H1 (cell line): Measurements from ENCODE around the gene CUEDC1. TPM values are rescaled to one million over a fixed set of nuclear protein-coding genes. Genes with fewer than 3 reads are reported as not detected.

ENCODE experiments used
- CTCF ChIA-PET: fragments of 300-600 bp; sonication (Branson Sonifier 250); formaldehyde crosslinking; loops from one replicate; lab custom pipeline; 2021; ENCODE audit not compliant: partially characterized antibody; lab: Charles Lee
- POLR2A ChIA-PET: fragments of 300-600 bp; sonication (Branson Sonifier 250); formaldehyde crosslinking; loops from one replicate; lab custom pipeline; 2021; ENCODE audit warnings: inconsistent platforms; ENCODE audit not compliant: partially characterized antibody; lab: Charles Lee
- DNase-seq, 2 experiments: peaks; one replicate each; pipeline versions ENCODE4 v3.0.0 to v3.0.0-alpha.2; 2010 to 2022; ENCODE audit warnings: low spot score in 2 of 2, low read depth in 1 of 2, mixed read lengths in 1 of 2
- FAIRE-seq: peaks from 2 replicates; lab custom pipeline; 2011; peaks lifted over from hg19 to GRCh38; lab: Jason Lieb, UNC
- H2AFZ ChIP-seq: 2 replicates; pipeline ENCODE4 v1.8.1; 2012; ENCODE audit warnings: low read length, inconsistent platforms
- H2AK5ac ChIP-seq: 2 replicates; pipeline ENCODE4 v1.6.1; 2013; ENCODE audit warnings: low read depth, low read length
- H2BK120ac ChIP-seq: replicated peaks from 2 replicates; pipeline ENCODE3; 2013; ENCODE audit warnings: low read depth, low read length, inconsistent platforms
- H2BK12ac ChIP-seq: 2 replicates; pipeline ENCODE4 v1.6.1; 2013; ENCODE audit warnings: low read depth, low read length
- H2BK15ac ChIP-seq: 2 replicates; pipeline ENCODE4 v1.6.1; 2013; ENCODE audit warnings: low read length
- H2BK20ac ChIP-seq: 2 replicates; pipeline ENCODE4 v1.6.1; 2013; ENCODE audit warnings: low read length
- H2BK5ac ChIP-seq: 2 replicates; pipeline ENCODE4 v1.6.1; 2013; ENCODE audit warnings: low read depth, low read length
- H3K14ac ChIP-seq: 2 replicates; pipeline ENCODE4 v1.6.1; 2013; ENCODE audit warnings: inconsistent platforms; ENCODE audit not compliant: insufficient read length
- H3K18ac ChIP-seq: 2 replicates; pipeline ENCODE4 v1.6.1; 2013; ENCODE audit warnings: low read length; ENCODE audit errors: extremely low read depth
- H3K23ac ChIP-seq: 2 replicates; pipeline ENCODE4 v1.6.1; 2013; ENCODE audit warnings: inconsistent platforms; ENCODE audit not compliant: insufficient read length
- H3K23me2 ChIP-seq: 2 replicates; pipeline ENCODE4 v1.6.1; 2013; ENCODE audit warnings: low read depth, low read length
- H3K27ac ChIP-seq: 2 replicates; pipeline ENCODE4 v1.6.1; 2011; ENCODE audit warnings: low read depth, low read length, inconsistent platforms
- H3K27me3 ChIP-seq, 4 experiments: replicated peaks in 1 of 4; 1 replicate in 1 of 4; 2 replicates in 3 of 4; pipeline versions ENCODE4 v1.6.1 to v1.8.1; 2011 to 2013; ENCODE audit warnings: low read length in 3 of 4, mild to moderate bottlenecking in 3 of 4, inconsistent platforms in 2 of 4, mixed read lengths in 2 of 4, moderate library complexity in 1 of 4; ENCODE audit not compliant: control insufficient read depth in 3 of 4, insufficient read depth in 3 of 4; ENCODE audit errors: extremely low read depth in 1 of 4
- H3K36me3 ChIP-seq, 4 experiments: 2 replicates each; pipeline versions ENCODE4 v1.6.1 to v1.8.1; 2011 to 2013; ENCODE audit warnings: mild to moderate bottlenecking in 4 of 4, low read length in 3 of 4, moderate library complexity in 2 of 4, control low read depth in 1 of 4, inconsistent platforms in 1 of 4; ENCODE audit not compliant: insufficient read depth in 4 of 4, control insufficient read depth in 2 of 4
- H3K4ac ChIP-seq: replicated peaks from 2 replicates; pipeline ENCODE3; 2013; ENCODE audit warnings: low read length, low read depth, mixed read lengths, inconsistent platforms; ENCODE audit not compliant: insufficient read length
- H3K4me1 ChIP-seq, 4 experiments: replicated peaks in 1 of 4; 1 replicate in 1 of 4; 2 replicates in 3 of 4; pipeline versions ENCODE4 v1.6.1 to v1.8.1; 2011 to 2013; ENCODE audit warnings: low read length in 3 of 4, inconsistent platforms in 2 of 4, mixed read lengths in 1 of 4; ENCODE audit not compliant: insufficient read depth in 4 of 4, control insufficient read depth in 3 of 4
- H3K4me2 ChIP-seq, 2 experiments: 2 replicates each; pipeline versions ENCODE4 v1.6.1 to v1.8.1; 2011 to 2013; ENCODE audit warnings: low read depth in 2 of 2, low read length in 2 of 2, control low read depth in 1 of 2, inconsistent platforms in 1 of 2, mild to moderate bottlenecking in 1 of 2; ENCODE audit not compliant: insufficient read depth in 1 of 2
- H3K4me3 ChIP-seq, 4 experiments: fragments of 200-600, 300-600 bp in 1 of 4; sonication (generic), shearing (Covaris generic), sonication (Bioruptor Twin) in 1 of 4; 2 replicates each; pipeline versions ENCODE4 v1.5.1 to v1.8.1; 2011 to 2016; ENCODE audit warnings: low read length in 4 of 4, low read depth in 3 of 4, control low read depth in 2 of 4, inconsistent platforms in 2 of 4, mild to moderate bottlenecking in 2 of 4, mixed read lengths in 1 of 4, moderate library complexity in 1 of 4; ENCODE audit not compliant: insufficient read depth in 2 of 4; ENCODE audit errors: extremely low read depth in 1 of 4
- H3K56ac ChIP-seq: replicated peaks from 2 replicates; pipeline ENCODE3; 2013; ENCODE audit warnings: low read depth, mild to moderate bottlenecking, mixed read lengths, low read length, inconsistent platforms; ENCODE audit not compliant: insufficient read length
- H3K79me1 ChIP-seq: 2 replicates; pipeline ENCODE4 v1.6.1; 2013; ENCODE audit warnings: low read depth, low read length, control low read depth
- H3K79me2 ChIP-seq, 2 experiments: 2 replicates each; pipeline versions ENCODE4 v1.6.1 to v1.8.1; 2012 to 2013; ENCODE audit warnings: low read length in 2 of 2, mild to moderate bottlenecking in 2 of 2, inconsistent platforms in 1 of 2; ENCODE audit not compliant: insufficient read depth in 2 of 2, control insufficient read depth in 1 of 2
- H3K9ac ChIP-seq, 4 experiments: replicated peaks in 1 of 4; 1 replicate in 1 of 4; 2 replicates in 3 of 4; pipeline versions ENCODE4 v1.6.1 to v1.8.1; 2011 to 2013; ENCODE audit warnings: low read depth in 3 of 4, low read length in 3 of 4, control low read depth in 2 of 4, mild to moderate bottlenecking in 2 of 4, moderate library complexity in 2 of 4, inconsistent platforms in 1 of 4; ENCODE audit errors: extremely low read depth in 1 of 4
- H3K9me3 ChIP-seq, 2 experiments: 2 replicates each; pipeline versions ENCODE4 v1.6.1 to v1.8.1; 2012 to 2013; ENCODE audit warnings: mild to moderate bottlenecking in 2 of 2, moderate library complexity in 2 of 2, control low read depth in 1 of 2, inconsistent platforms in 1 of 2, low read depth in 1 of 2, low read length in 1 of 2, mixed read lengths in 1 of 2; ENCODE audit not compliant: insufficient read depth in 2 of 2
- H4K20me1 ChIP-seq, 2 experiments: replicated peaks in 1 of 2; 2 replicates each; pipeline versions ENCODE3 to v1.8.1; 2011 to 2013; ENCODE audit warnings: inconsistent platforms in 2 of 2, low read length in 2 of 2, mild to moderate bottlenecking in 1 of 2; ENCODE audit not compliant: insufficient read depth in 2 of 2, control insufficient read depth in 1 of 2
- H4K5ac ChIP-seq: 2 replicates; pipeline ENCODE4 v1.6.1; 2013; ENCODE audit warnings: low read length, low read depth, mixed read lengths, inconsistent platforms; ENCODE audit not compliant: insufficient read length
- H4K8ac ChIP-seq: 2 replicates; pipeline ENCODE4 v1.8.0; 2013; ENCODE audit warnings: mild to moderate bottlenecking, moderate library complexity, low read length, inconsistent platforms; ENCODE audit not compliant: insufficient read depth; ENCODE audit errors: extremely low read depth
- H4K91ac ChIP-seq: replicated peaks from 2 replicates; pipeline ENCODE3; 2013; ENCODE audit warnings: low read length, mixed read lengths, inconsistent platforms; ENCODE audit not compliant: insufficient read length
- MAX ChIP-seq: IDR thresholded peaks from 2 replicates; pipeline ENCODE4 v1.6.1; 2012; ENCODE audit warnings: inconsistent platforms
- TAF7 ChIP-seq: optimal IDR thresholded peaks from 2 replicates; pipeline ENCODE3; 2011; ENCODE audit warnings: low read depth, mild to moderate bottlenecking, inconsistent platforms, low read length, moderate library complexity, borderline replicate concordance
- WGBS, 2 experiments: shearing (Covaris generic) in 1 of 2; methylation state at CpG; one replicate each; pipeline versions ENCODE4 v1.1.6 to v1.1.7; 2013 to 2015; ENCODE audit warnings: low lambda C conversion rate in 2 of 2, mixed read lengths in 2 of 2, inconsistent platforms in 1 of 2, low coverage in 1 of 2, missing lambda C conversion rate in 1 of 2; ENCODE audit not compliant: insufficient replicate concordance in 2 of 2, insufficient coverage in 1 of 2, insufficient read length in 1 of 2; ENCODE audit errors: extremely low coverage in 1 of 2, missing lambda C conversion rate in 1 of 2; 5-methylcytosine and 5-hydroxymethylcytosine counted together
- polyA plus RNA-seq, 7 experiments: library from polyadenylated mRNA; depleted of rRNA in 3 of 7; stranded (reverse) in 5 of 7; unstranded in 2 of 7; fragments of >200 nt in 5 of 7; fragments of 200-250 nt in 2 of 7; gene quantifications; 1 replicate in 5 of 7; 2 replicates in 1 of 7; 4 replicates in 1 of 7; pipeline versions ENCODE4 v1.2.1 to v1.2.3, GENCODE V29; 2011 to 2013; ENCODE audit warnings: missing spikeins in 2 of 7, mixed read lengths in 2 of 7
- total RNA-seq: library from RNA; stranded (reverse); fragmentation: NEBNext Ultra II Directional; extraction: Animal tissue kit (Norgen Biotek cat#: 25700); gene quantifications from 2 replicates; pipeline ENCODE4 v1.2.1, GENCODE V29; 2021

CUEDC1 gene
- total and polyA plus RNA-seq, 2 of the 8 experiments (the other 6 are each of a cell fraction or from before 2014, with no cell fraction given) = 4.0 to 10.7 TPM

GRCh38 chr17:57879437-57880085, 75.7 kb downstream of the CUEDC1 start:
- Histone ChIP-seq H3K79me2 (no peaks in the 10 kb centered on the region), H2AFZ (no peak overlapping the region), H3K27me3 (peaks cover 0 to 12% (median 5%) of the 10 kb centered on the region in 4 experiments; a peak in 3 of 7 replicates), H3K4ac (peak overlapping the region; percentile 27), H2BK12ac (peak overlapping the region; percentile 99), H3K36me3 (no peaks in the 10 kb centered on the region), H3K23ac (no peak overlapping the region), H3K9ac (no peak overlapping the region), H3K79me1 (no peaks in the 10 kb centered on the region), H4K91ac (peak overlapping the region; percentile 15), H4K8ac (peak overlapping the region; percentile 71; the same call in 1 of the 2 replicates), H3K23me2 (peaks cover 2% of the 10 kb centered on the region), H3K9me3 (no peaks in the 10 kb centered on the region), H3K4me2 (peak overlapping the region in 1 of 2 experiments; percentile 7; a peak in 1 of 4 replicates), H4K5ac (no peak overlapping the region), H2AK5ac (peak overlapping the region; percentile 54; the same call in 1 of the 2 replicates), H3K27ac (no peak overlapping the region), H3K4me3 (no peak overlapping the region), H3K18ac (0 out of 2 replicates have a peak overlapping the region, but pooled peaks have one; percentile 21), H2BK15ac (no peak overlapping the region), H3K14ac (no peak overlapping the region), H4K20me1 (no peaks in the 10 kb centered on the region), H3K56ac (no peak overlapping the region), H3K4me1 (peaks cover 25 to 55% (median 37%) of the 10 kb centered on the region in 4 experiments), H2BK20ac (peak overlapping the region; percentile 3; the same call in 1 of the 2 replicates), H2BK120ac (peak overlapping the region; percentile 13), H2BK5ac (peak overlapping the region; percentile 22; the same call in 1 of the 2 replicates)
- ChIA-PET CTCF (interaction anchor here (1.0 to 20.7 kb wide), 11 partner anchors 12 to 233 kb away, joined by 3 to 221 read pairs (median 6); no protein-coding TSS in a partner anchor), POLR2A (interaction anchor here (1.3 to 4.2 kb wide), 6 partner anchors 9 to 110 kb away, joined by 4 to 15 read pairs (median 10); partner anchors contain the start of gene VEZF1)
- no peak for DNase-seq
- WGBS, 2 experiments = 59% methylated on average over 12 of the region's 12 CpGs; no CpG with 5 or more reads in 1 of the 2 experiments
- 0 out of 2 replicates have a peak, but pooled peaks have one; percentile 48 for TF ChIP-seq MAX
- no peak for TF ChIP-seq TAF7
- FAIRE-seq = no peak
